GM20431 (cell line): ENCODE results near the gene TMEM232.
"Not testable (repeated sequence)": the region's sequence is repeated elsewhere in the genome, so short reads cannot be mapped to it uniquely, and the experiment has no call there.

Source experiments
- in situ Hi-C: fragments of 300-500 bp; cut with MseI, MboI; formaldehyde crosslinking; loops from one replicate; pipeline ENCODE4 v1.15.0; 2020; ENCODE audit warnings: low sequenced_read_pairs; ENCODE audit not compliant: unreplicated experiment

TMEM232 gene

DNA sequence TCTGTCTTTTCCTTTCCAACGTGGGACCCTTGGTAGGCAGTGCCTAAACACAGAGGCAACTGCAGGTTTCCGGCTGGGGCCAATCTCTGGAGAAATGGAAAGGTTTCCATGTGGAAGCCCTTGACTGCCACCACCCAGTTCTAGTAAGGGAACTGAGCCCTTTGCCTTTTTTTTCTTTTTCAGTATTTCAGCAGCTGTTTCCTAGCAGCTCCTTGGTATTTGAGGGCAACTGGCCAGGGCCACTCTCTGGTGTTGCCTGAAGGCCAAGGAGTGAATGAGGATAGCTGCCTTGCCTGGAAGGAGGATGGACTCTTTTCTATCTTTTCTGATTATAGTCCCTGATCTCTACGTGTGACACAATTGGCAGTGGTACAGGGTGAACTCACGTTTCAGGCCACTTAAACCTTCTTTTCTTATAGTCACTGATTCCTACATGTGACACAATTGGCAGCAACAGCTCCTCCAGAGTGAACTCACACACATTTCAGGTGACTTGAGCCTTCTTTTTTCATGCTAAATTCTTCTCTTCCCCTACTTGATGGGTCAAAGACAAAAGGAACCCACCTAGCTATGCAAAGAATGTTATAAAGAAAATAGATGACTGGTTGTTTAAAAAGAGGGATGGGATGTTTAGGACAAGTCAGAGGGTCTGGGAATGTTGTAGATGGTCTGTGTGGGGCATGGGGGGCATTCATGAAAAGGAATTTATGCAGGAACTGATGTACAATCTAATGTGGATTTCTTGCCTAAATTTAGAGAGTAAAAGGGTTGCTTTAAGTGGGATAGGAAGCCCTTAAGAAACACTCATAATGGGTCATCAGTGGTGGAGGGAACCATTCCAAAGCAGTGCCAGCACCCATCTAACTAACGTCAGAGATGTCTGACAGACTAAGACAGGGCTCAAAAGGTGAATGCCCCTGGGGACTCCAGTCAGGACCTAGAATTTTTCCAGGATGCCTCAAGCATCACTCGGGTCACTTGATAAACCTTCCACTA lies 190.1 kb downstream of the TMEM232 start:
- in situ Hi-C loops = no loop called here

DNA sequence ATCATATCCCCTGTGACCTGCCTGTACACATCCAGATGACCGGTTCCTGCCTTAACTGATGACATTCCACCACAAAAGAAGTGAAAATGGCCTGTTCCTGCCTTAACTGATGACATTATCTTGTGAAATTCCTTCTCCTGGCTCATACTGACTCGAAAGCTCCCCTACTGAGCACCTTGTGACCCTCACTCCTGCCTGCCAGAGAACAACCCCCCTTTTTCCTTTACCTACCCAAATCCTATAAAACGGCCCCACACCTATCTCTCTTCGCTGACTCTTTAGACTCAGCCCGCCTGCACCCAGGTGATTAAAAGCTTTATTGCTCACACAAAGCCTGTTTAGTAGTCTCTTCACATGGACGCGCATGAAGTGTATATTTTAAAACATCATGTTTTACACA lies 191.3 kb downstream of the TMEM232 start:
- in situ Hi-C loops = not testable (repeated sequence)

DNA sequence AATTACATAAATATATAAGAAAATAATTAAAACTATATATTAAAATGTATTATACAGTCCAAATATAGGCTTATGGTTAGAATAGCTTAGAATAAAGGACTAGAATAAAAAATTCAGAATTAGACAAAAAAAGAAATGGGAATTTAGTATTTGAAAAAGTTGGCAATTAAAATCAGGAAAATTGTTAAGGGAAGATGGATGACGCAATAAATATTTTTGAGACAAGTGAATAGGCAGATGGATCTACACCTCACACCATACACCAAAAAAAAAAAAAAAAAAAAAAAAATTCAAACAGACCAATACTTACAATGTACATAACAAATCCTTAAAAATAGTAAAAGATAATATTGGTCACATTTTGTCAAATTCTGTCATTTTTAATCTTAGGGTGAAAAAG lies 200.7 kb downstream of the TMEM232 start:
- in situ Hi-C loops = no loop called here

DNA sequence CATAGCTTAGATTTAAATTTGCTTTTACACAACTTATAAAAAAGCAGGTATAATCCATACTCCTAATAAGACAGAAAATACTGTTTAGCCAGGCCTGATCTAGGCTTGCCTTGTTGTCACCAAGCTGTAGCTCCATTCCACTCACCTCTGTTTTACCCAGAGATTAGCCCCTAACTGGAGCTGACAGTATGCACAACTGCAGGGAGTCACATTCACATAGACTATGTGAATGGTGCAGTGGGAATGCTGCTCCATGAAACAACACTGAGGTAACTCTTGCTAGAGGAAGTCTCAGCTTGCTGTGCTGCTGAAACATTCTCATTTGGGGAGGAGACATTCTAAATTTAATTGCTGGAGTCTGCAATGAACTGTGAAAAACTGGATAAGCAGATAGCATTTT lies 209.1 kb downstream of the TMEM232 start:
- in situ Hi-C loops = no loop called here

DNA sequence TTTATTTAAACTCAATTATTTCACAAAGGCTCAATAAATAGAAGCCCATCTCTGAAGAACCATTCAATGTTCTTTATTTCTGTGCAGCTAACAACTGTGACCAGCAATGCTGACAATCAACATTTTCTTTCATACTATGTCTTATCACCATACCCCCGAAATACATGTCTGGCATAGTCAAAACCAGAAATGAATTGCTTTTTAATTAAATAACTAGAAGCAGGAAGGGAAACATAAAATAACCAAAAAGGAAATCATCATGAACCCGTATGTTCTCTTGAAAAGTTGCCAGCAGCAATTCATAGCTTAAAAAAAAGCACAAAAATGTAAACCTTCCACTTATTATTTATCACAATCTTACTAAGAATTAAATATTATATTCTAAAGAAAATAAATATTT lies 212.4 kb downstream of the TMEM232 start:
- in situ Hi-C loops = no loop called here

DNA sequence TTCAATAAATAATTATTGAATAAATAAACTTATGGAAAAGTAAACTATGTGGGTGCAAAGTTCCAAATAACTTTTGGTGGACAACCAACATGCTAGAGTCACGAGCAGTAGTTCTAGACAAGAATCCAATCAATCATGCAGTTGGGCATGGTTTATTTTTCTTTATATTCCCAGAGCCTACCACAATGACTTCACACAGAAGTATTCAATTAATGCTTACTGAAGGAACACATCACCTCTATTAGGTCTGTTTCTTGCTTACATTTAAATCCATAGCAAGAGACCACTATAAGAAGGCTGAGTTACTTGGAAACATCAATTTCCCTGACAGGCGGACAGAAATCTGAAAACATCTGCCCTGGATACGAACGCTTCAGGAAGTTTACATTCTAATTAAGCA lies 214.2 kb downstream of the TMEM232 start:
- in situ Hi-C loops = no loop called here

DNA sequence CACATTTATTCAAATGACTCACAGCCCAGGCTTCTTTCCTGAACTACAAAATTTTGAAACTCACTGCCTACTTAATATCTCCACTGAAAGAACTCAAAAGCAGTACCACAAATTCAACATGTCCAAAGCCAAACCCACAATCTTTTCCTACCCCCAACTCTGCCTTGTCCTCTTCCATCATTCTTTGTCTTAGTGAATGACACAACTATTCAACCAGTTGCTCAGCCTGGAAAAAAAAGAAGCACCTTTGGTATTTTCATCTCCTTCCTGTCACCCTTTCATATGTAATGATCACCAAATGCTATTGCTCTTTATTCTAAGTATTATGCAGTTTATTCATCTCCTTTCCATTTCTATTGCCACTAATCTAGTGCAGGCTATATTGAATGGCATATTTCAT lies 216.3 kb downstream of the TMEM232 start:
- in situ Hi-C loops = no loop called here

DNA sequence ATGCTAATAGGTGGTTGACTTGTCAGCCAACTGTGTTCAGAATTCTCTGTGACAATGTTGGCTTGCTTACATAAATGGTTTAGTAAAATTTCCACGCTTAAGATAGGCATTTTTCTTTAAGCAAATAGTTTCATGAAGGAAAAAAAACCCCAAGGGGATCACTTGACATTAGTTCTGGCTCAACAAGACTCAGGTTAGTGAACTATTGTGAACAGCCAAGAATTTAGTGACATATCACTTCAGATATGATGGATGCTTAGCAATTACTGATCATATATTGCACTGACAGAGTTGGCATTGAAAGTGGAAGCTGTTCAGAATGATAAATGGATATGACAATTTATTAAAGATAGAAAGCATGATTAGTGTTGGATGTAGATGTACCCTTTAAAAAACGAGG lies 218.5 kb downstream of the TMEM232 start:
- in situ Hi-C loops = no loop called here

DNA sequence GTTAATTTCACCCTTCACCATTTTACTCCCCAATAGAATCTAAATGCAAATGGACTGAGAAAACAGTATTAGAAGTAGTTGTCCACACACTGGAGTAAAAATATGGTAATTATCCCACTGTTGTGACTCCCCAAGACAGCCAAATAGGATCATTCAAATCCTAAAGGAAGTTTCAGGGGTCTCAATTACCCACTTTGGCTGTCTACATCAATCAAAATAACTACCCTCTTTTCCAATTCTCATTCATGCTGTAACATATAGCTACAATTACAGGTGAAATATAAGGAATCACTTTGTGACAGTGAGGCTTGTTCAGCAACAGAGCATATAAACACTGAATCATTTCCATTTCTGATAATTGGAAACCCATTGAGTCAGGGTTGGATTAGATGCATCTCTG lies 220.1 kb downstream of the TMEM232 start:
- in situ Hi-C loops = no loop called here

DNA sequence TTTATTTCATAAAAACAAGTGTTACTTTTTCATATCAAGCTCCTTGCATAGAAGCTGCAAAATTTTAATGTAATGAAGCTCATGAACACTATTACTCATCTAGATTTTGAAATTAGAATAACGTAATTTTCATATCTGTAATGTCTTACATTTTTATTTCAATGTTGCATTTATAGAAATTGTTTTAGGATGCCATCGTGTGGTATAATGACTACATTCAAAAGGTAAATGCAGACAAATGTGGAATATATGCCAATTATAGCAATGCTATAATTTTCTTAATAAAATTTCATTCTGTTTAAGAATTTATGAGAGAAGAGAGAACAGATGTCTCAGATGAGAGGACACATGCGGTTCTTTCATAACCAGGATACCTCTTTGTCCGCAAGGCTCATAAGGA lies 230.2 kb downstream of the TMEM232 start:
- in situ Hi-C loops = no loop called here

DNA sequence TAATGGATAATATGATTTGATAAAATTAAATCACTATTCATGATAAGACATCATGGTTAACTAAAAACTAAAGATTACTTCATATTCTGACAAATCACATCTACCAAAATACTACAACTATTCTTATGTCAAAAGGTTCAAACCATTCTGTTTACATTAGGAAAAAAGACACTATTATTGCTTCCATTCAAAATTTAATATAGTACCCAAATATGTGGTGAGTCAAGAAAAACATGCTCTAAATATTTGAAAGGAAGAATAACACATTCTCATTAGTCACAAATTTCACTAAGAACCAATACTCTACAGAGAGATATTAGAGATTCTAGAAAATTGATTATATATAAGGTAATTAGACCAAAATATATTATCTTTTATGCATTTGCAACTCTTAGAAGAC lies 234.0 kb downstream of the TMEM232 start:
- in situ Hi-C loops = no loop called here

DNA sequence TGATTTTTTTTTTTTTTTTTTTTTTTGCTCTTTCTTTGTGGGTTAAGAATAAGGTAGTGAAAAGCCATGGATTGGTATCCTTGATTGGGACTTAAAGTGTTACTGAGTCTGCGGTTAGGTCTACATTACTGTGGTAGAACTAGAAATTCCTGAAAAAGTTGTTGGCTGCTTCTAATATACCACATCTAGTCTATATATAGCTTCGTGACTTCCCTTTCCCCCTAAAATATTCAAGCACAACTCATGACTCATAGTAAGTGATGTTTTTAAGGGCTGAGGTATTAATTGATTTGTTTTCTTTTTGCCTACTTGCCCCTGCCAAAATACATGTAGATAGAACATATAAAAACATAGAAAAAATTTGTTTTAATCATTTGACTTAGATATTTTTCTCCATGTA lies 247.6 kb downstream of the TMEM232 start:
- in situ Hi-C loops = no loop called here

DNA sequence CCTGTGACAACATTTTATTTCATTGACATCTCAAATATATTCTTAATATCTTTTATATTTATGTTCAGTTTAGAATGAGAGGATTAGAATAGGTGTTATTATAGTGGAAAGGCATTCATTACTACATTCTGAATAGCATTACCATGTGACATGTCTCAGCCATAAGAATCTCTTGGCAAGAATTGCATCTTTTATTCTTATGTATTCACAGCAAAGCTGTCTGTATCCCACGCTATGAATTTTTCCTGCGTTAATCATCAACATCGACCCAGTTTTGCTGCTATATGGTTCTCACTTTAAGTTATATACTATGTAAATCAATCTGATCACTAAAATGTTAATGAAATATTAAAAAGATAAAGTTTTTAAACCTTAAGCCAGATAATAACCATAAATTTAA lies 248.6 kb downstream of the TMEM232 start:
- in situ Hi-C loops = no loop called here

DNA sequence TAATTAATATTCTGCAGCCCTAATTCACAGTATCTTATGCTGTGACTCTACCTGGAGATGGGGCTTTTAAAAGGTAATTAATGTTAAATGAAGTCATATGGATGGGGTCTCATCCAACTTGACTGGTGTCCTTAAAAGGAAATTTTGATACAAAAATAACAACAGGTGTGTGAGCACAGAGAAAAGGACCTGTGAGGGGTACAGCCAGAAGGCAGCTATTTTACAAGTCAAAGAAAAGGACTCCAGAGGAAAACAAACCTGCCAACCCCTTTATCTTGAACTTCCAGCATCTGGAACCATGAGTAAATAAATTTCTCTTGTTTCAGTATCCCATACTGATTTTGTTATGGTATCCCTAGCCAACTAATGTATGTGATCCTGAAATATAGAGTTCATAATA lies 250.3 kb downstream of the TMEM232 start:
- in situ Hi-C loops = no loop called here

DNA sequence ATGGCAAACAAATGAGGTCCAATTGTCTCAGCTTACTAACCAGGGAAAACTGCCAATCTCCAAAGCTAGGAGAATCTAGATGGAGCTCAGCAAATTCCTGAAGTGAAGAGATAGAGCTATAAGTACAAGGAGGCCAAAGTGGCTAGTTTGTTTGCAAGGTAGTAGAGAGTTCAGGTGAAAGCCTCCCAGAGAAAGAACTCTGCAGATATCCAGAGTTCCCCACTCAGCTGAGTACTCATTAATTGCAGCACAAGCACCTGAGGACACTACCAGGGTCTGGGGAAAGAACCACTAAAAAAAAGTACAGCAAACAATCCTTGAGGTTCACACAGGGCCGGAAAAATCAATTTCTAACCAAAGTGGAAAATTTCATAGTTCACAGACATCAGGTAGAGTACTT lies 250.9 kb downstream of the TMEM232 start:
- in situ Hi-C loops = no loop called here

DNA sequence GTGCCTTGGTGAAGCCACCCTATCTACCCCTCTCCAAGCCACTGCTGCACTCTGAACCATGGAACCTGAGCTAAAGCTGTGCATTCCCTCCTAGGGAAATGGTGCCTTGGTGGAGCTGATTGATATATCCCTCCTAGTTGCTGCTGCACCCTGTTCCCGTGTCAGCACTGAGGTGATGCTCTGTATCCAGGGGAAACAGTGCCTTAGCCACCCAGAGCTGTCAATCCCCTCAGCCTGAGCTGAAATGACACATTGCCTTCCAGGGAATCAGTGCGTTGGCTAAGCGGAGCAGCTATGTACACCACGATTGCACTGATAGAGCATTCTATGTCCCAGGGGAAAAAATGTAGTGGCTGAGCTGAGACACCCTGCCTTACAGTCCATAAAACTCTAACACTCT lies 257.0 kb downstream of the TMEM232 start:
- in situ Hi-C loops = no loop called here

DNA sequence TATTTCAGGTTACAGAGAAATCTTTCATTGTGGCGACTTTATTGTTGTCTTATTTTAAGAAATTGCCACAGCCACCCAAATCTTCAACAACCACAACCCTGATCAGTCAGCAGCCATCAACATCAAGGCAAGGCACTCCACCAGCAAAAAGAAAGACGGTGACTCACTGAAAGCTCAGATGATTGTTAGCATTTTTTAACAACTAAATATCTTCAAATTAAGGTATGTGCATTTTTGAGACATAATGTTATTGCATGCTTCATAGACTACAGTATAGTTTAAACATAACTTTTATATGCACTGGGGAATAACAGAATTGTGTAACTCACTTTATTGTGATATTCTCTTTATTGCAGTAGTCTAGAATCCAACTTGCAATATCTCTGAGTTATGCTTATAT lies 263.4 kb downstream of the TMEM232 start:
- in situ Hi-C loops = no loop called here

DNA sequence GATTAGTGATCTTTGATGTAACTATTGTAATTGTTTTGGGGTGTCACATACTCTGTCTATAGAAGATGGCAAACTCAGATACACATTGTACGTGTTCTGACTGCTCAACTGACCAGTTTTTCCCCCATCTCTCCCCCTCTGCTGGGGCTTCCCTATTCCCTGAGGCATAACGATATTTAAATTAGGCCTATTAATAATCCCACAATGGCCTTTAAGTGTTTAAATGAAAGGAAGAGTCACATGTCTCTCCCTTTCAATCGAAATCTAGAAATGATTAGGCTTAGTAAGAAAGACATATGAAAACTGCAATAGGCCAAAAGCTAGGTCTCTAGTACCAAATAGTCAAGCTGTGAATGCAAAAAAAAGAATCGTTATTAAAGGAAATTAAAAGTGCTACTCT lies 265.6 kb downstream of the TMEM232 start:
- in situ Hi-C loops = no loop called here

DNA sequence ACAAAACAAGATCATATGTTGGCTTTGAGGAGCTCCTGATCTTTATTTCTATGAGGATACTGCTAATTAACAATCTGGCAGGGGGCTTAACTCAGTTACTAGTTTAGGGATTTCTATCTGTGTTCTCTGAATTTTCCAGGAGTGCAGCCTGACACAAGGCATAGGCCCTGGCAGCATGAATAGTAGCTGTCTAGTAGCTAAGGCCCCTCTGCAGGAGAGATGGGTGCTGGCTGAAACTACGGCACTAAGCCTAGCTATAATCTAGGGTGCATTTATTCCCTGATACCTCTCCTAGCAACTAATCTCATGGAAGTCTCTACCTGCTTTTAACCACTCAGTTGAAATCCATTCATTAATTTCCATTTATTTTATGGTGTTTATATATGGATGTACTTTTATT lies 268.2 kb downstream of the TMEM232 start:
- in situ Hi-C loops = no loop called here

DNA sequence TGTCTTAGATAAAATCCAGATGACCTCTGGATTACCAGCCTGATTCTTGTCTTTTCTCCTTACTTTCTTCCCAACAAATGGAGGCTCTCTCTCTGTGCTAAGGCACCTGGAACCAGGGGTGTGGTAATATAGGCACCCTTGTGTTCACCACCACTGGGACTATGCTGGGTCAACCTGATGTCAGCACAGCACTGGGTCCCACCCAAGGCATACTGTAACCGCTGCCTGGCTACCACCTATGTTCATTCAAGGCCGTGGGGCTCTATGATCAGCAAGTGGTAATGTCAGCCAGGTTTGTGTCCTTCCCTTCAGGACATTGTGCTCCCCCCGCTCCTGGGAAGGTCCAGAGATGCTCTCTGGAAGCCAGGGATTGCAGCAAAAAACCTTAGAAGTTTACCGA lies 283.6 kb downstream of the TMEM232 start:
- in situ Hi-C loops = no loop called here

DNA sequence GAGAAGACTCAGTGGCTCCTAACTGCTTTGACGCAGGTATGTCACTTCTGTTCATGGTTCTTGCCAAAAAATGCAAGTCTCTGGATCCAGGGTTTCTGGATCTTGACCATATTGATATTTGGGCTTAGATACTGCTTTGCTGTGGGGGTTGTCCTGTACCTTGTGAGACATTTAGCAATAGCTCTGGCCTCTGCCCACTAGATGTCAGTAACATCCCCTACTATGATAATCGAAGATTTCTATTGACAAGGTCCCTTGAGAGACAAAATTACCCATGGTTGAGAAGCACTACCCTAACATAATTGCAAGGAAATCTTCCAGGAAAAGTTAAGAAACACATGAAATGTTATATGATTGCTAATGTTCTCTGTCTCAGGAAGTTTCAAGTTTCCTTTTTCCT lies 285.4 kb downstream of the TMEM232 start:
- in situ Hi-C loops = no loop called here

DNA sequence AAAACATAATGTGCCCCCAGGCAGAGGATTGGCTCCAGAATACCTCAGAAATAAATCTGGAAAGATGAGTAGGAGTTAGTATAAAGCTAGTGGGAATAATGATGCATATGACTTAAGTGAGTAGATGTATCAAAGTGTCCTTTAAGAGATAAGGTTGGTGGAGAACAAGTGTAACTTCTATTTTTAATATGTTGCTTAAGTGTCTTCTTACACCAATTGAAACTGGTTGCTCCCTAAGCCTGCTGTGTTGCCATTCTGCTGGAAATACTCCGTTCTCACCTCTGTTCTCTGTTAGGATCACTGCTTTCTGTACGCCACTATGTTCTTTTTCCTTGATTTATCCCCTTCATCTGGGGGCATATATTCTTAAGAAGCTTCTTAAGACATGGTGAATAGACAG lies 286.4 kb downstream of the TMEM232 start:
- in situ Hi-C loops = no loop called here
